Thyroid gland (tissue), 4 donors: ENCODE measurements around the gene TTC1. TPM values are rescaled to one million over a fixed set of nuclear protein-coding genes. Genes with fewer than 3 reads are reported as not detected.
"Not testable (repeated sequence)": the region's sequence is repeated elsewhere in the genome, so short reads cannot be mapped to it uniquely, and the experiment has no call there.

Source experiments
- DNase-seq, 2 donors: peaks; one replicate each; pipeline ENCODE4 v3.0.0-alpha.2; 2019
- H3K27ac ChIP-seq, 3 donors: fragments of 200-600 bp; sonication (generic); 1 replicate in 2 of 3; 2 replicates in 1 of 3; pipeline ENCODE4 v1.5.1; 2016 to 2019; ENCODE audit warnings: mild to moderate bottlenecking in 1 of 3, moderate library complexity in 1 of 3
- H3K27me3 ChIP-seq: fragments of 200-600 bp; sonication (generic); one replicate; pipeline ENCODE4 v1.5.1; 2019
- H3K36me3 ChIP-seq, 2 donors: fragments of 200-600 bp; sonication (generic); one replicate each; pipeline ENCODE4 v1.5.1; 2016 to 2019
- H3K4me1 ChIP-seq, 2 donors: fragments of 200-600 bp; sonication (generic); one replicate each; pipeline ENCODE4 v1.5.1; 2017 to 2019
- H3K4me3 ChIP-seq, 3 donors: fragments of 200-600 bp; sonication (generic); replicated peaks in 1 of 3; 1 replicate in 2 of 3; 2 replicates in 1 of 3; pipeline ENCODE4 v1.5.1; 2016; ENCODE audit warnings: mild to moderate bottlenecking in 1 of 3
- H3K9me3 ChIP-seq: fragments of 200-600 bp; sonication (generic); one replicate; pipeline ENCODE4 v1.5.1; 2017
- CTCF ChIP-seq, 6 experiments: fragments of 200-600 bp in 3 of 6; fragments of 450-650 bp in 3 of 6; sonication (generic) in 3 of 6; IDR thresholded peaks; one replicate each; pipeline ENCODE4 v1.5.1; 2016 to 2019; ENCODE audit warnings: antibody characterized with exemption in 6 of 6, mild to moderate bottlenecking in 2 of 6, inconsistent platforms in 1 of 6, moderate library complexity in 1 of 6
- POLR2A ChIP-seq, 2 donors: fragments of 450-650 bp; IDR thresholded peaks; one replicate each; pipeline ENCODE4 v1.6.1; 2017; ENCODE audit warnings: antibody characterized with exemption in 2 of 2, mild to moderate bottlenecking in 2 of 2, moderate library complexity in 1 of 2
- WGBS, 2 donors: methylation state at CpG; one replicate each; pipeline ENCODE4 v1.1.5; 2017; 5-methylcytosine and 5-hydroxymethylcytosine counted together
- intact Hi-C: fragments of 100-400 bp; cut with DNase I; formaldehyde crosslinking; loops from one replicate; pipeline ENCODE4 v1.15.1; 2023
- total RNA-seq, 4 donors: library from RNA; depleted of rRNA; stranded (reverse); fragments of >200 nt; gene quantifications; one replicate each; pipeline ENCODE4 v1.2.3, GENCODE V29; 2016

TTC1 gene
- total RNA-seq, 4 donors from 2014 or later, result 22.3 to 47.1 (median 36.5) TPM

- Histone ChIP-seq H3K4me1 (no peaks in the 10 kb centered on the region), H3K27ac (no peak overlapping the region), H3K4me3 (no peak overlapping the region), H3K36me3 (no peaks in the 10 kb centered on the region), H3K27me3 (no peaks in the 10 kb centered on the region), H3K9me3 (no peaks in the 10 kb centered on the region)
- DNase-seq, result no peak
- TF ChIP-seq POLR2A (IDR thresholded peaks at IDR 0.05) (no peak), CTCF (IDR thresholded peaks at IDR 0.05) (no peak)
- intact Hi-C loops, result no loop called here
- WGBS, 2 donors, result 84% methylated on average over 3 of the region's 3 CpGs
These were observed 13.0 kb upstream of the TTC1 start for GRCh38 chr5:159995907-159996306.

GRCh38 chr5:160001457-160001856 lies 7.5 kb upstream of the TTC1 start:
- Histone ChIP-seq H3K27me3 (no peaks in the 10 kb centered on the region), H3K27ac (no peak overlapping the region), H3K9me3 (no peaks in the 10 kb centered on the region), H3K4me1 (no peaks in the 10 kb centered on the region), H3K4me3 (no peak overlapping the region), H3K36me3 (no peaks in the 10 kb centered on the region)
- TF ChIP-seq POLR2A (IDR thresholded peaks at IDR 0.05) (no peak), CTCF (IDR thresholded peaks at IDR 0.05) (no peak)
- intact Hi-C loops, result no loop called here
- no peak for DNase-seq
- WGBS, 2 donors, result 75 to 80% methylated on average over 3 of the region's 3 CpGs

GRCh38 chr5:160007514-160007913 lies 1.4 kb upstream of the TTC1 start:
- TF ChIP-seq POLR2A (IDR thresholded peaks at IDR 0.05) (no peak), CTCF (IDR thresholded peaks at IDR 0.05) (no peak)
- Histone ChIP-seq H3K9me3 (no peaks in the 10 kb centered on the region), H3K4me3 (no peak overlapping the region), H3K27ac (no peak overlapping the region), H3K36me3 (no peaks in the 10 kb centered on the region), H3K4me1 (peaks cover 7 to 17% of the 10 kb centered on the region in 2 donors), H3K27me3 (no peaks in the 10 kb centered on the region)
- whole genome bisulfite sequencing, 2 donors, result 85 to 96% methylated on average over 3 of the region's 3 CpGs
- intact Hi-C loops, result no loop called here
- DNase-seq, result no peak

- peaks cover 7 to 17% of the 10 kb centered on the region in 2 donors for H3K4me1 ChIP-seq
- H3K36me3 ChIP-seq, H3K27me3 ChIP-seq, intact Hi-C loops, H3K9me3 ChIP-seq, H3K4me3 ChIP-seq: not testable (repeated sequence)
- DNase-seq, result peak in 1 of 2 donors; percentile 3
- 81 to 82% methylated on average over 14 of the region's 14 CpGs for WGBS, 2 donors
- H3K27ac ChIP-seq, result peak overlapping the region in 2 of 3 donors; percentile 49 to 79
These were observed 436 bp upstream of the TTC1 start for GRCh38 chr5:160008529-160008876.

- intact Hi-C loops, result no loop called here
- 2 to 3% methylated on average over 11 of the region's 11 CpGs for WGBS, 2 donors
- Histone ChIP-seq H3K4me3 (peak overlapping the region; percentile 27 to 95 (median 47)), H3K4me1 (peaks cover 7 to 17% of the 10 kb centered on the region in 2 donors), H3K36me3 (peaks cover 0 to 4% of the 10 kb centered on the region in 2 donors), H3K9me3 (no peaks in the 10 kb centered on the region), H3K27ac (peak overlapping the region in 2 of 3 donors; percentile 49 to 79), H3K27me3 (no peaks in the 10 kb centered on the region)
- no peak for TF ChIP-seq POLR2A (IDR thresholded peaks at IDR 0.05)
- no peak for TF ChIP-seq CTCF (IDR thresholded peaks at IDR 0.05)
- DNase-seq, result peak in 1 of 2 donors; percentile 9
These were observed 651 bp downstream of the TTC1 start for GRCh38 chr5:160009591-160009989.

- intact Hi-C loops, result loop anchor here (10.0 kb wide), 1 partner anchor 113 kb away; no protein-coding TSS in a partner anchor
- Histone ChIP-seq H3K4me1 (peaks cover 7 to 17% of the 10 kb centered on the region in 2 donors), H3K27me3 (no peaks in the 10 kb centered on the region), H3K36me3 (peaks cover 0 to 4% of the 10 kb centered on the region in 2 donors), H3K9me3 (no peaks in the 10 kb centered on the region), H3K27ac (no peak overlapping the region), H3K4me3 (no peak overlapping the region)
- TF ChIP-seq CTCF (IDR thresholded peaks at IDR 0.05) (no peak), POLR2A (IDR thresholded peaks at IDR 0.05) (no peak)
- no peak for DNase-seq
These were observed 2.5 kb downstream of the TTC1 start for GRCh38 chr5:160011471-160011870.

GRCh38 chr5:160014197-160014596 lies 5.3 kb downstream of the TTC1 start:
- WGBS, 2 donors, result 96% methylated on average over 6 of the region's 6 CpGs
- H3K27me3 ChIP-seq, H3K4me3 ChIP-seq, DNase-seq, H3K9me3 ChIP-seq, H3K27ac ChIP-seq, H3K36me3 ChIP-seq: not testable (repeated sequence)
- intact Hi-C loops, result loop anchor here (10.0 kb wide), 1 partner anchor 111 kb away; no protein-coding TSS in a partner anchor
- peaks cover 7 to 17% of the 10 kb centered on the region in 2 donors for H3K4me1 ChIP-seq
